Smooth muscle cell of the brain vasculature (primary cell): Measurements from ENCODE around the gene PRSS23.

Experiments used
- DNase-seq: peaks from one replicate; pipeline ENCODE4 v3.0.0-alpha.2; 2012; ENCODE audit warnings: low read depth, low spot score

PRSS23 gene

GRCh38 chr11:86790195-86790725 is 10.1 kb upstream of the PRSS23 start:
- DNase-seq = no peak

DNA sequence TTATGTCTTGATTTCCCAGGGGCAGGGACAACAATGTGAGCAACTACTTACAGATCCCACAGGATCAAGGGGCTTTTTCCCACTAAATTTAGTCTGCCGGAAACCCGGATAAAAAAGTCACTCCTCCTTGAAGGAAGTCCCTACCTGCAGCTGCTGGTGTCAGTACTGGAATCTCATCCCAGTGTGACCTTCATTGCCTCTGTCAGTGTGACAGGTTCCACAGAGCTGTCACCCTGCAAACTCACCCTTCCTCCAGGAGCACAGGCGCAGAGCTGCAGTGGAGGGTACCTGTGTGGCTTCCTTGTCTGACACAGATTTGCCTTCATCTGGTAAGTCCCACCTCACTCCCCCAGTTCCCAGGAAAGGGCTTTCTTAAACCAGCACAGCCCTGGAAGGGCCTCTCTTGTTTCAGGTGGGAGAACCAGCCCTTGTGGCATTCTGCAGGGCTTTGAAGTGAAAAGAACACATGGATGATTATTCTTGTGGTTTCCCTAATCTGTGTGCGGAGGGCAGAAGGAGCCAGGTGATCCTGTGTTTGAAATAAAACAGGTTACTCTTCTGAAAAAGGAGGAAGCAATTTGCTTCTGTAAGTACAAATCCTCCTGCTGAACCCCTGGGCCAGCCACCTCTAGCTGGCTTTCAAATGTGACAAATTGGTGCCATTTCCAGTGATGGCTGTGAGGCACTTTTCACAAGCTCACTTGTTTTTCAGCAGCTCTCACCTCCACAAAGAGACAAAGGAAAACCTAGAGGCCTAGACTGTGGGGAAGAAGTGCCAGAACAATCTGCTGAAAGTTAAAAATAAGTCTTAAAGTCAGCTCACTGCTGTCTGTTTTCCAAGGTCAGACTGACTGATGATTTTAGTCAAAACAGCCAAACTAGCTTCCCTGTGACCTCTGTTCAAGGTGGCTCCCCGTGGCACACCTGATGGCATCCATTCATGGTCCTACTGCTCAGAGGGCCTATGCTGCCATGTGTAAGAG is 9.2 kb upstream of the PRSS23 start:
- DNase-seq = no peak

DNA sequence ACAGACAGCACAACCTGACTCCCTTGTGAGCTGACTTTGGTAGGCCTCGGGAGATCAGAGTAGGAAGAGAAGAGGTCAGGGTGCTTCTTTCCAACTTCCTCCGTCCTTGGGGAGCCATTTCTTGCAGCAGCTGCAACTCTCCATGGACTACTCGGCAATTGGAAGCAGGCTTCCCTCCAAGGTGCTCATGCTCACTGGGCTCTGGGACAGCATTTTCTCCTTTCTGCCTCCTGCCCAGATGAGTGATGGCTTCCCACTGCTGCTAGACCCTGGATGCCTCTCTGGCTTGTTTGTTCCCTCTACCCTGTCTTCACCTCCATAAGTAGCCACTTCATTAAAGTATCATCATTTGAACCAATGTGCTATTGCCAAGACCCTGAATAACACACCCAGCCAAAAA is 8.2 kb upstream of the PRSS23 start:
- DNase-seq = no peak

- no peak for DNase-seq
These were observed 7.0 kb upstream of the PRSS23 start for GRCh38 chr11:86793307-86793706.

DNA sequence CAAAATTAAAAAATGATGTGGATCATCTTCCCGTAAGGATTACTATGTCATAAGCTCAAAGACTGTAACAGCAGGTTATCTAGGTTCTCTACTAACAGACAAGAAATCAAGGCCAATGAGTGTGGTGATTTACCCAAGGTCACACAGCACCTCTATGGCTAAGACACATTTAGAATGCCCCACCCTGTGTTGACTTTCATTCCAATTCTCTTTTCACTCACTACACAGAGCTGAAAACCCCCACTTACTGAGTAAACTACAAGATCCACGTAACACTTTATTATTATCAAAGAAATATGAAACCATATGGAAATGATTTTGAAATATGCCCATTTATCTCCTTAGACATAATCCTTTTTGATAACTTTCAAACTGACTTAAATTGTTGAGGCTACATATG is 4.8 kb upstream of the PRSS23 start:
- no peak for DNase-seq

DNA sequence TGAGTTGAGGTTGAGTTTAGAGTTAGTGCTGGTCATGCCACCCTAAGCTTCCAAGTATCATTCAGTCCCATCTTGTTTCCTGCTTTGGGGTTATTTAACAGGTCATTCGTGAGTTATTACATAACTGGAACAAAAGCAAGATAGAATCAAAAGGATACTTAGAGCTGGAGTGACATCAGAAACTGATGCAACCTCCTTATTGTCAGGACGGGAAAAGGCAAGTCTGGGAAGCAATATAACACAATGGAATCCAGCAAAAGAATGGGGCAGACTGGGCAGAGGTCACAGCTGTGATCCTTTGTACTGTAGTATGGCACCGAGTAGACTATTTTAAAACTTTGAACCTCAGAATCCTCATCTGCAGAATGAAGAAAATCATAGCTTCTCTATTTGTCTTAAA is 4.4 kb upstream of the PRSS23 start:
- no peak for DNase-seq

GRCh38 chr11:86797133-86797532 is 3.2 kb upstream of the PRSS23 start:
- no peak for DNase-seq

- peak; percentile 79 for DNase-seq
These were observed 1.4 kb upstream of the PRSS23 start for GRCh38 chr11:86798988-86799387.

DNA sequence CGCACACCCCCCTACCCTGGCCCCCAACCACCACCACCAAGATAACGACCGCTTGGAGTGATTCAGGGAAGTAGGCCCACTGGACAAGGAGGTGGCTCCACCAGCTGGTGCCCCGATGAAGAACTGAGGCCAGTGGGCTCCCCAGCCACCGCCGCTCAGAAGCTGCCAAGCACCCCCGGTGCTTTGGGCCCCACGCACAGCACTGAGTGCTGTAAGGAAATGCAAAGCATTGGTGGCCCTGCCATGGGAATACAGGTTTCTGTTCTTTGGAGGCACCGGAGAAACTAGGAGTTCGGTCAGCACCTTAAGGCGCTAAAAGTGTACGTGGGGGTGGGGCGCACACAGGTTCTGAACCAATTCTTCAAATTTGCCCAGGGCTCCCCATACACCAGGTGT is 664 bp upstream of the PRSS23 start:
- DNase-seq = no peak

DNA sequence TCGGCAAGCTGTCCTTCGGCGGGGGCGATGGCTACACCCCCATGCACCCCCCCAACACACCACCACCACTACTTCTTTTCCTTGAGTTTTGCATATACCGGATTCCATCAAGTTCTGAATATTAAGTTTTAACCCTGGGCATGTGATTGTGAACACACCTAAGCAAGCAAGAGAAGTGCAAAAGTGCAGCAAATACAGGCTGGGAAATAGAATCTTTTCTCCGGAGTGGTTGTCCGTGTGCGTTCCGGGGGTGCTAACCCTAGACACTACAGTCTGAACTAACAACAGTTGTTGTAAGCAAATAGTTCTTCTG is 574 bp downstream of the PRSS23 start:
- DNase-seq = no peak

DNA sequence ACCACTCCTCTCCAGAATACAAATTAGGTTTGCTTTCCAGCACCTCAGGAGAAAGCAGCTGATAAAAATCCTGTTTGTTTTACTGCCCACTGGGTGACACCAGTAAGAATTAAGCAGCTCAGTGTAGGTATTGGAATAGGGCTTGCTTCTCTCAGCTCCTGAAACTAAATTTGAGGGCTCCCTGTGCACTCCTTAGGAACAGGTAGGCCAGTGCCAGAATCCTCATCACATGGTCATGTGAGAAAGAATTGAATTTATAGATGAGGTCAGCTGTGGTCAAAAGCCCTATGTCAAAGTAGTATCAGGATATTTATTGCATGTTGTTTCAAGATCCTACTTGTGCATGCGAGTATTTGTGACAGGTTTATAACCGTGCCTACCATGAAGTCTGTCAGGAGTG is 1.0 kb downstream of the PRSS23 start:
- DNase-seq = no peak

DNA sequence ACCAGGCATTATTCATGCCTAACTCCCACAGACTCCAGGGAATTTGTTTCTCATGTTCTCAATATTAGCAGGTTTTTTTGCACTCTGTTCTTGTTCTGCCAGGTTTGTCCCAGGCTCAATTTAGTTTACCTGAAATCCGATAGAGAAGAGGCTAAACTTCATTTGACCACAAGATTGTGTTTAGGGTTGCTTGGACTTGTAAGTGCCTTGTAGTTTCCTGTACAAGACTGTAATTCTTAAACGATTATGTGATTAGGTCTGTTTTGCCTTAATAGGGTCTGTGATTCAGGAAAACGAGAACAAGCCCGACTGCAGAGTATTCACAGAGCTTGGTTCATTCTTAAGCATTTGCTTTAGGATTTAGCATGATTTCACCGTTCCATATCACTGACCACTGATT is 1.8 kb downstream of the PRSS23 start:
- no peak for DNase-seq

GRCh38 chr11:86802601-86803051 is 2.3 kb downstream of the PRSS23 start:
- no peak for DNase-seq

- no peak for DNase-seq
These were observed 3.0 kb downstream of the PRSS23 start for GRCh38 chr11:86803136-86804045.

- DNase-seq = no peak
These were observed 4.6 kb downstream of the PRSS23 start for GRCh38 chr11:86804951-86805350.

DNA sequence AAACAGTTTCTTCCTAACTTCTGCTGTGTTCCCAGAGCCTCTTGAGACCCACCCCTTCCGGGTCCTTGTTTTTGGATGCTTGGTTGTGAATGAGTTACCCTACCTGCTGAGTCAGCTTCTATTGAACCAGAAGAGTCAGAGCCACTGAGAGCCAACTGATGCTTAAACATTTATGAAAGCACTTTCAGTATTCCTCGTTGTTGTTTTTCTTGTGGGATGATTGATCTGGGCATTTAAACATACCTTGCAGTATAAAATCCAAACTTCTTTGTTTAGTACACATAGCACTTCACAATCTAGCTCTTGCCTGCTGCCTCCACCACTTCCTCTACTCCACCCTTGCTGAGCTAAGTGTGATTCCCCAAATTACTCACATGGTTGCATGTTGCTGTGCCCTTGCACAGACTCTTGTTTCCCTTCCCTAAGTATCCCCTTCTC is 5.5 kb downstream of the PRSS23 start:
- no peak for DNase-seq

DNA sequence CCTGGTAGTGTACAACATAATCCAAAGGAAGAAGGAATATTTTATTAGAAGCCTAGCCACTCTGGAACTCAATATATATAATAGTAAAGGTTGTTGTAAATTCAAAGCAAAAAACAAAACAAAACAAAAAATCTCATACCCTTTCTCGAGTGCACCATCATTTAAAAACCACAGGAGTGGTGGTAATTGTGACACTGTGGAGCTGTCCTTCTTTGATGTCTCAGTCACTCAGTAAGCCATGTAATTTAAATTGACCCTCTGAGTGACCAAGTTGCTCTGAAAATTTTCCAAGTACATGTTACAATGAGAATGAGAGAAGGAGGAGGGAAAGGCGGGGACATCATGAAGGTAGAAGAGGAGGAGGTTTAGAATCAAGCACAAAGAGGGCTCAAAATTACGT is 6.6 kb downstream of the PRSS23 start:
- no peak for DNase-seq

DNA sequence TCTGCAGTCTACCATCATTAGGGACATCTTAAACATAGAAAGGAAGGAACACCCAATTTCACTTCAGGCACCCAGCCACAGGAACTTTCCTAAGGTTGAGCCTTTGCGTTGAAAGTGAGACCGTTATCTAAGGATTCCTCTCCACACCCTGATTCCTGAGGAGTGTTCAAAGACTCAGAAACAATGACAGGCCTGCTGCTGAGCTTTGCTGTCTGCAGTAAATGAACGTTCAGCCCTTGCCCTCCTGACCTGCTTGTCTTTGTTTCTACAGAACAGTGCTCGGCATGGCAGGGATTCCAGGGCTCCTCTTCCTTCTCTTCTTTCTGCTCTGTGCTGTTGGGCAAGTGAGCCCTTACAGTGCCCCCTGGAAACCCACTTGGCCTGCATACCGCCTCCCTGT is 7.0 kb downstream of the PRSS23 start:
- DNase-seq = no peak

GRCh38 chr11:86809561-86809960 is 9.2 kb downstream of the PRSS23 start:
- DNase-seq = no peak

- no peak for DNase-seq
These were observed 9.9 kb downstream of the PRSS23 start for GRCh38 chr11:86810288-86810687.

DNA sequence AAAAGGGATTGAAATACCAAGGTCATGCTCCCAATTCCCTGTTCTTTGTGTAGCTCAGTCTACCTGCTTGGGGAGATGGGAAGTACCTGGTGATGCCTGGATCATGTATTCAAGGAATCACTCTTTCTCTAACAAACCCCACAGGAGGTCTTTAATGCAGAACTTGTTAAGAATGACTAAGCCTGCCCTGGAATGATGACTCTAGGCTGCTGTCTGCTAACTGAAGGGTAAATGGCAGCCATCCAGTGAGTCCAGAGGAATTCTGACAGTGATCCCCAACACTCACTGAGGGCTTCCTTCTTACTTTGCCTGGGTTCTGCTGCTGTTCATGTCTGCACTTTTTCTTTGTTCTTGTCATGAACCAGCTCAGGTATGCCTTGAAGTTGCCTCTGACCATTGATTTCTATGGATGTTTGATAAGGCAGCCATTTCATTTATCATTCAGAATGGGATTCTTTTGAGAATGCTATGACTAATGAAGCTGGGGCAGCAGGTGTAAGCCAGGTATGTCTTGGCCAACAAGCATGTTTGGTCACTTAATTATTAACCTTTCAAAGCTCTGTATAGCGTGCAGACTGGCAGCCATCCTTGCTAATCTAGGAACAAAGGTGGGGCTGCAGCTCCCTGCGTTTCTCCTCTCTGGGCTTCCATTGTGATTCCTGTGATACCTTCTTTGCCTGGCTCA is 11.4 kb downstream of the PRSS23 start:
- no peak for DNase-seq

DNA sequence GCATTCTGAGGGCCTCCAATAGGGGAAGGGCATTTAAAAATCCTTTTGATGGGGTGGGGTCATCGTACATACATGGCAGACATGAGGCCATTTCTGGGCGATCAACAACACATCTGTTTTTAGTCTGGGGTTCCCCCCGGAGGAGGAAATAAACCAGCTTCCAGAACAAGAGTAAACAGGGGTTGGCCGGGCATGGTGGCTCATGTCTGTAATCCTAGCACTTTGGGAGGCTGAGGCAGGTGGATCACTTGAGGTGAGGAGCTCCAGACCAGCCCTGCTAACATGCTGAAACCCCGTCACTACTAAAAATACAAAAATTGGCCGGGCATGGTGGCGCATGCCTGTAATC is 12.0 kb downstream of the PRSS23 start:
- DNase-seq = no peak
